Measurements from ENCODE around the gene DCPS.

The DCPS gene

GRCh38 chr11:126357969-126358762 lies 54.3 kb downstream of the DCPS start:
- TF ChIP-seq EZH2 (IDR thresholded peaks at IDR 0.05; ENCODE audit: borderline replicate concordance, low read length) (no peak), CTCF (IDR thresholded peaks at IDR 0.05; ENCODE audit: low read length) (no peak)
- no peak overlapping the region for H3K4me2 ChIP-seq (ENCODE audit: low read length)
- no peaks in the 10 kb centered on the region for H3F3A ChIP-seq (ENCODE audit: insufficient read depth, low read length)
- H2AFZ ChIP-seq (ENCODE audit: low read length) = no peak overlapping the region
- no peak overlapping the region for H3K27ac ChIP-seq (ENCODE audit: low read depth, low read length, poor library complexity, severe bottlenecking)
- H3K36me3 ChIP-seq (ENCODE audit: insufficient read depth, low read length) = no peaks in the 10 kb centered on the region
- H3K4me3 ChIP-seq (ENCODE audit: low read depth, low read length, poor library complexity, severe bottlenecking) = no peak overlapping the region
- H3K9me3 ChIP-seq (ENCODE audit: low read length) = no peaks in the 10 kb centered on the region
- no peaks in the 10 kb centered on the region for H4K20me1 ChIP-seq (ENCODE audit: insufficient read depth, low read length)
- no peaks in the 10 kb centered on the region for H3K9me2 ChIP-seq (ENCODE audit: low read depth, low read length)
- H3K4me1 ChIP-seq (ENCODE audit: insufficient read depth, low read length, severe bottlenecking) = peaks cover 21% of the 10 kb centered on the region
- H3K79me2 ChIP-seq (ENCODE audit: insufficient read depth, low read length) = no peaks in the 10 kb centered on the region
- H3K9ac ChIP-seq (ENCODE audit: low read length) = no peak overlapping the region
- H3K27me3 ChIP-seq (ENCODE audit: insufficient read depth, low read length) = no peaks in the 10 kb centered on the region; the same call in 1 of the 2 replicates

GRCh38 chr11:126358763-126359160 lies 54.9 kb downstream of the DCPS start:
- Histone ChIP-seq H3K9me2 (ENCODE audit: low read depth, low read length) (no peaks in the 10 kb centered on the region), H3K36me3 (ENCODE audit: insufficient read depth, low read length) (no peaks in the 10 kb centered on the region), H3F3A (ENCODE audit: insufficient read depth, low read length) (no peaks in the 10 kb centered on the region), H3K4me2 (ENCODE audit: low read length) (no peak overlapping the region), H3K9me3 (ENCODE audit: low read length) (no peaks in the 10 kb centered on the region), H3K9ac (ENCODE audit: low read length) (no peak overlapping the region), H3K79me2 (ENCODE audit: insufficient read depth, low read length) (no peaks in the 10 kb centered on the region), H2AFZ (ENCODE audit: low read length) (no peak overlapping the region), H4K20me1 (ENCODE audit: insufficient read depth, low read length) (no peaks in the 10 kb centered on the region), H3K27ac (ENCODE audit: low read depth, low read length, poor library complexity, severe bottlenecking) (no peak overlapping the region), H3K4me1 (ENCODE audit: insufficient read depth, low read length, severe bottlenecking) (peaks cover 15% of the 10 kb centered on the region), H3K4me3 (ENCODE audit: low read depth, low read length, poor library complexity, severe bottlenecking) (no peak overlapping the region), H3K27me3 (ENCODE audit: insufficient read depth, low read length) (no peaks in the 10 kb centered on the region; the same call in 1 of the 2 replicates)
- TF ChIP-seq EZH2 (IDR thresholded peaks at IDR 0.05; ENCODE audit: borderline replicate concordance, low read length) = no peak
- no peak for TF ChIP-seq CTCF (IDR thresholded peaks at IDR 0.05; ENCODE audit: low read length)

- H3K27ac ChIP-seq (ENCODE audit: low read depth, low read length, poor library complexity, severe bottlenecking) = no peak overlapping the region
These were observed 55.7 kb downstream of the DCPS start for GRCh38 chr11:126359431-126360048.

More at GRCh38 chr11:126359431-126360048, 55.7 kb downstream of the DCPS start:
- no peaks in the 10 kb centered on the region for H3K9me2 ChIP-seq (ENCODE audit: low read depth, low read length)
- no peaks in the 10 kb centered on the region for H4K20me1 ChIP-seq (ENCODE audit: insufficient read depth, low read length)
- no peaks in the 10 kb centered on the region; the same call in 1 of the 2 replicates for H3K27me3 ChIP-seq (ENCODE audit: insufficient read depth, low read length)
- no peak overlapping the region for H3K9ac ChIP-seq (ENCODE audit: low read length)
- H3K4me1 ChIP-seq (ENCODE audit: insufficient read depth, low read length, severe bottlenecking) = peaks cover 10% of the 10 kb centered on the region
- no peaks in the 10 kb centered on the region for H3K79me2 ChIP-seq (ENCODE audit: insufficient read depth, low read length)
- no peak for TF ChIP-seq CTCF (IDR thresholded peaks at IDR 0.05; ENCODE audit: low read length)
- no peak for TF ChIP-seq EZH2 (IDR thresholded peaks at IDR 0.05; ENCODE audit: borderline replicate concordance, low read length)
- no peak overlapping the region for H2AFZ ChIP-seq (ENCODE audit: low read length)
- no peaks in the 10 kb centered on the region for H3F3A ChIP-seq (ENCODE audit: insufficient read depth, low read length)
- H3K4me3 ChIP-seq (ENCODE audit: low read depth, low read length, poor library complexity, severe bottlenecking) = no peak overlapping the region
- H3K36me3 ChIP-seq (ENCODE audit: insufficient read depth, low read length) = no peaks in the 10 kb centered on the region
- no peaks in the 10 kb centered on the region for H3K9me3 ChIP-seq (ENCODE audit: low read length)
- no peak overlapping the region for H3K4me2 ChIP-seq (ENCODE audit: low read length)

All from OCI-LY1 (cell line).